A549 (cell line): ENCODE measurements around the gene PILRA. TPM values are rescaled to one million over a fixed set of nuclear protein-coding genes. Genes with fewer than 3 reads are reported as not detected.

ENCODE experiments used
- ATAC-seq, 2 experiments: fragments of 200-7000 bp in 1 of 2; fragments of >200 bp in 1 of 2; cut with Nextera tagmentation in 1 of 2; cut with Tn5 transposase in 1 of 2; 3 replicates each; pipeline versions ENCODE4 v1.8.0 to v1.9.1; 2018 to 2020; ENCODE audit warnings: mild to moderate bottlenecking in 1 of 2, moderate library complexity in 1 of 2
- CTCF ChIA-PET: fragments of 300-600 bp; sonication (Branson Sonifier 250); formaldehyde crosslinking; extraction: SDS; loops from one replicate; lab custom pipeline; 2021; ENCODE audit warnings: antibody characterized with exemption, inconsistent platforms; lab: Yijun Ruan, JAX
- POLR2A ChIA-PET: fragments of 350-600 bp; formaldehyde crosslinking; extraction: SDS; loops from one replicate; lab custom pipeline; 2021; ENCODE audit warnings: antibody characterized with exemption, inconsistent platforms; lab: Yijun Ruan, JAX
- DNase-seq, 2 experiments: peaks; one replicate each; pipeline versions ENCODE4 v3.0.0 to v3.0.0-alpha.2; 2011 to 2016; ENCODE audit warnings: low read depth in 1 of 2, low spot score in 1 of 2
- FAIRE-seq: peaks from 2 replicates; lab custom pipeline; 2011; peaks lifted over from hg19 to GRCh38; lab: Jason Lieb, UNC
- H3K27ac ChIP-seq, 2 experiments: fragments of >200 bp; sonication (Bioruptor Twin); formaldehyde crosslinking; 3 replicates each; pipeline ENCODE4 v1.5.1; 2016 to 2017
- H3K4me1 ChIP-seq: fragments of >200 bp; sonication (Bioruptor Twin); formaldehyde crosslinking; 3 replicates; pipeline ENCODE4 v1.6.1; 2016
- H3K4me2 ChIP-seq: fragments of >200 bp; sonication (Bioruptor Twin); formaldehyde crosslinking; 3 replicates; pipeline ENCODE4 v1.6.1; 2016
- H3K4me3 ChIP-seq: fragments of >200 bp; sonication (Bioruptor Twin); formaldehyde crosslinking; 3 replicates; pipeline ENCODE4 v1.5.1; 2016
- H3K9me3 ChIP-seq: fragments of >200 bp; sonication (Bioruptor Twin); formaldehyde crosslinking; 3 replicates; pipeline ENCODE4 v1.6.1; 2016
- ATOH8 ChIP-seq: fragments of 250-450 bp; sonication (Bioruptor Pico); IDR thresholded peaks from 2 replicates; pipeline ENCODE4 v1.5.0; 2020; ENCODE audit warnings: low read depth, mild to moderate bottlenecking, moderate library complexity
- BCL3 ChIP-seq: fragments of >200 bp; sonication (Bioruptor Twin); formaldehyde crosslinking; IDR thresholded peaks from 3 replicates; pipeline ENCODE4 v1.6.1; 2016
- BHLHE40 ChIP-seq: IDR thresholded peaks from 2 replicates; pipeline ENCODE4 v1.6.1; 2012; ENCODE audit warnings: low read depth, low read length, inconsistent platforms
- CBX8 ChIP-seq: fragments of 200-600 bp; sonication (generic); IDR thresholded peaks from 2 replicates; pipeline ENCODE4 v1.6.1; 2016
- CEBPB ChIP-seq, 2 experiments: fragments of >200 bp in 1 of 2; sonication (Bioruptor Twin) in 1 of 2; formaldehyde crosslinking in 1 of 2; IDR thresholded peaks; 2 replicates each; pipeline ENCODE4 v1.6.1; 2012 to 2016
- EHMT2 ChIP-seq: fragments of 200-600 bp; sonication (generic); IDR thresholded peaks from 2 replicates; pipeline ENCODE4 v1.6.1; 2016; ENCODE audit warnings: antibody characterized with exemption, low read depth, mild to moderate bottlenecking, moderate library complexity
- EP300 ChIP-seq, 2 experiments: fragments of >200 bp; sonication (Bioruptor Twin); formaldehyde crosslinking; IDR thresholded peaks; 2 replicates in 1 of 2; 3 replicates in 1 of 2; pipeline ENCODE4 v1.6.1; 2016 to 2017
- FOSB ChIP-seq: fragments of 250-450 bp; sonication (Bioruptor Pico); IDR thresholded peaks from 2 replicates; pipeline ENCODE4 v1.5.0; 2020; ENCODE audit warnings: mild to moderate bottlenecking, moderate library complexity
- FOXS1 ChIP-seq: fragments of 250-450 bp; sonication (Bioruptor Pico); IDR thresholded peaks from 2 replicates; pipeline ENCODE4 v1.5.0; 2020; ENCODE audit warnings: mild to moderate bottlenecking, moderate library complexity
- GATA3 ChIP-seq: IDR thresholded peaks from 2 replicates; pipeline ENCODE4 v1.6.1; 2012; ENCODE audit warnings: borderline replicate concordance
- HEYL ChIP-seq: fragments of 250-450 bp; sonication (Bioruptor Pico); IDR thresholded peaks from 2 replicates; pipeline ENCODE4 v1.8.0; 2021; ENCODE audit warnings: mild to moderate bottlenecking, moderate library complexity
- HMGXB4 ChIP-seq: fragments of 250-450 bp; sonication (Bioruptor Pico); IDR thresholded peaks from 2 replicates; pipeline ENCODE4 v1.5.0; 2021; ENCODE audit warnings: mild to moderate bottlenecking, moderate library complexity, borderline replicate concordance
- HOXA7 ChIP-seq: fragments of 250-450 bp; sonication (Bioruptor Pico); IDR thresholded peaks from 2 replicates; pipeline ENCODE4 v1.5.0; 2020; ENCODE audit warnings: mild to moderate bottlenecking, moderate library complexity
- HOXB13 ChIP-seq: fragments of 250-450 bp; sonication (Bioruptor Pico); IDR thresholded peaks from 2 replicates; pipeline ENCODE4 v1.5.0; 2020; ENCODE audit warnings: low read depth, mild to moderate bottlenecking, moderate library complexity
- MAFK ChIP-seq: fragments of 450-650 bp; IDR thresholded peaks from 2 replicates; pipeline ENCODE4 v1.6.1; 2014; ENCODE audit not compliant: partially characterized antibody
- MAX ChIP-seq: IDR thresholded peaks from 2 replicates; pipeline ENCODE4 v1.6.1; 2012
- MYC ChIP-seq: IDR thresholded peaks from 2 replicates; pipeline ENCODE4 v1.6.1; 2012; ENCODE audit warnings: mild to moderate bottlenecking, inconsistent platforms, low read length, improper control_type of control experiment, borderline replicate concordance
- NFE2L2 ChIP-seq: fragments of 150-350 bp; conservative IDR thresholded peaks from 2 replicates; pipeline ENCODE4 v1.6.1; 2014; ENCODE audit warnings: low read length
- NR3C1 ChIP-seq: fragments of >200 bp; sonication (Bioruptor Twin); formaldehyde crosslinking; IDR thresholded peaks from 3 replicates; pipeline ENCODE4 v1.6.1; 2017
- PBX3 ChIP-seq: IDR thresholded peaks from 2 replicates; pipeline ENCODE4 v1.6.1; 2012
- POLR2A ChIP-seq: IDR thresholded peaks from 2 replicates; pipeline ENCODE4 v1.6.1; 2012; ENCODE audit warnings: mild to moderate bottlenecking, low read length
- RAD21 ChIP-seq, 2 experiments: fragments of >200 bp in 1 of 2; sonication (Bioruptor Twin) in 1 of 2; formaldehyde crosslinking in 1 of 2; IDR thresholded peaks in 1 of 2; conservative IDR thresholded peaks in 1 of 2; 2 replicates in 1 of 2; 3 replicates in 1 of 2; pipeline ENCODE4 v1.6.1; 2012 to 2018; ENCODE audit warnings: inconsistent platforms in 1 of 2
- RCOR1 ChIP-seq: fragments of 150-350 bp; IDR thresholded peaks from 2 replicates; pipeline ENCODE4 v1.6.1; 2014; ENCODE audit warnings: antibody characterized with exemption, low read length, low read depth
- SREBF2 ChIP-seq: fragments of 450-650 bp; IDR thresholded peaks from 2 replicates; pipeline ENCODE4 v1.6.1; 2014; ENCODE audit warnings: mild to moderate bottlenecking, moderate library complexity
- TFCP2L1 ChIP-seq: fragments of 250-450 bp; sonication (Bioruptor Pico); IDR thresholded peaks from 2 replicates; pipeline ENCODE4 v1.5.0; 2021; ENCODE audit warnings: mild to moderate bottlenecking
- TP53 ChIP-seq: fragments of 250-450 bp; sonication (Bioruptor Pico); IDR thresholded peaks from 2 replicates; pipeline ENCODE4 v1.5.0; 2021; ENCODE audit warnings: mild to moderate bottlenecking, moderate library complexity
- USF2 ChIP-seq: fragments of 450-650 bp; IDR thresholded peaks from 2 replicates; pipeline ENCODE4 v1.6.1; 2014; ENCODE audit warnings: antibody characterized with exemption
- ZSCAN20 ChIP-seq: fragments of 250-450 bp; sonication (Bioruptor Pico); IDR thresholded peaks from 2 replicates; pipeline ENCODE4 v1.8.0; 2022; ENCODE audit warnings: mild to moderate bottlenecking, moderate library complexity
- WGBS: methylation state at CpG from one replicate; pipeline ENCODE4 v1.1.6; 2017; ENCODE audit errors: missing lambda C conversion rate; 5-methylcytosine and 5-hydroxymethylcytosine counted together
- polyA plus RNA-seq, 4 experiments: library from polyadenylated mRNA; depleted of rRNA in 3 of 4; stranded (reverse); fragments of >200 nt; fragmentation: RNase III in 1 of 4; extraction: RNeasy Plus Mini Kit Qiagen cat#74134 plus additional on column Dnase treatment in 1 of 4; gene quantifications; 2 replicates in 3 of 4; 3 replicates in 1 of 4; pipeline ENCODE4 v1.2.3, GENCODE V29; 2011 to 2017

Gene PILRA
- polyA plus RNA-seq, 2 of the 4 experiments (the other 2 are of a cell fraction): 3.3 to 3.4 TPM

GRCh38 chr7:100387695-100388094 lies 14.4 kb downstream of the PILRA start:
- Histone ChIP-seq H3K4me1 (no peaks in the 10 kb centered on the region), H3K4me2 (no peak overlapping the region), H3K27ac (no peak overlapping the region), H3K4me3 (no peak overlapping the region), H3K9me3 (no peaks in the 10 kb centered on the region)
- no peak for ATAC-seq
- no peak for FAIRE-seq
- WGBS: 62% methylated on average over 2 of the region's 2 CpGs
- no peak for TF ChIP-seq MAFK
- no peak for TF ChIP-seq ZSCAN20 (CRISPR knock-in tag)
- no peak for TF ChIP-seq GATA3
- TF ChIP-seq FOSB (CRISPR knock-in tag): no peak
- no peak for TF ChIP-seq HEYL
- TF ChIP-seq CEBPB (IDR thresholded peaks at IDR 0.05): no peak
- no peak for TF ChIP-seq POLR2A
- TF ChIP-seq EP300 (IDR thresholded peaks at IDR 0.05): no peak
- TF ChIP-seq HOXA7 (CRISPR knock-in tag): no peak
- no peak for TF ChIP-seq TFCP2L1 (CRISPR knock-in tag)
- TF ChIP-seq USF2: no peak
- no peak for TF ChIP-seq TP53 (CRISPR knock-in tag)
- TF ChIP-seq EHMT2: no peak
- no peak for TF ChIP-seq RAD21 (conservative IDR thresholded peaks at IDR 0.05 in 1 of 2, IDR thresholded peaks at IDR 0.05 in 1 of 2)
- no peak for TF ChIP-seq BCL3
- DNase-seq: no peak
- ChIA-PET POLR2A (no interaction called here), CTCF (interaction anchor here (0.7 to 0.9 kb wide), 2 partner anchors 19 to 21 kb away, joined by 3 to 4 read pairs; no protein-coding TSS in a partner anchor)

- ChIA-PET POLR2A (interaction anchor here (0.6 kb wide), 1 partner anchor 39 kb away, joined by 3 read pairs; the partner anchor contains the start of gene ZCWPW1), CTCF (interaction anchor here (1.7 to 3.0 kb wide), 3 partner anchors 9 to 18 kb away, joined by 3 to 11 read pairs (median 4); no protein-coding TSS in a partner anchor)
- no peak for DNase-seq
- FAIRE-seq: no peak
- Histone ChIP-seq H3K4me2 (no peak overlapping the region), H3K4me1 (no peaks in the 10 kb centered on the region), H3K9me3 (no peaks in the 10 kb centered on the region), H3K27ac (no peak overlapping the region), H3K4me3 (no peak overlapping the region)
- 60% methylated on average over 9 of the region's 9 CpGs for WGBS
- ATAC-seq: no peak
- no peak for TF ChIP-seq POLR2A
- no peak for TF ChIP-seq ATOH8
- no peak for TF ChIP-seq MAX
- no peak for TF ChIP-seq NR3C1
Measured at GRCh38 chr7:100389437-100390088, 16.3 kb downstream of the PILRA start.

GRCh38 chr7:100390286-100391009 lies 17.2 kb downstream of the PILRA start:
- ChIA-PET CTCF (interaction anchor here (1.3 to 3.0 kb wide), 2 partner anchors 10 to 17 kb away, joined by 4 to 11 read pairs; no protein-coding TSS in a partner anchor), POLR2A (no interaction called here)
- WGBS: 56% methylated on average over 3 of the region's 3 CpGs
- H3K4me1 ChIP-seq: no peaks in the 10 kb centered on the region
- H3K9me3 ChIP-seq: no peaks in the 10 kb centered on the region
- no peak overlapping the region for H3K4me3 ChIP-seq
- no peak for FAIRE-seq
- no peak for DNase-seq
- no peak overlapping the region for H3K4me2 ChIP-seq
- 0 out of 6 replicates have a peak, but pooled peaks of 1 of the 2 experiments have one; percentile 23 for ATAC-seq
- no peak overlapping the region for H3K27ac ChIP-seq
- TF ChIP-seq HEYL (no peak), FOXS1 (CRISPR knock-in tag) (no peak), RCOR1 (no peak), MYC (no peak), HOXB13 (CRISPR knock-in tag) (no peak), PBX3 (no peak), NFE2L2 (no peak), HMGXB4 (CRISPR knock-in tag) (no peak), BHLHE40 (no peak), CBX8 (no peak), SREBF2 (no peak)
